LNCaP clone FGC (cell line): ENCODE measurements around the gene FLT3LG.

Experiments used
- DNase-seq: peaks from one replicate; pipeline ENCODE4 v3.0.0-alpha.2; 2011; ENCODE audit warnings: low read depth
- H3K4me3 ChIP-seq: 2 replicates; pipeline ENCODE4 v1.5.1; 2011; ENCODE audit warnings: mild to moderate bottlenecking, low read depth, low read length, control low read depth
- CTCF ChIP-seq: IDR thresholded peaks from 2 replicates; pipeline ENCODE4 v1.5.1; 2012; ENCODE audit warnings: mild to moderate bottlenecking; ENCODE audit not compliant: control insufficient read depth, insufficient read depth; ENCODE audit errors: extremely low read depth

The FLT3LG gene

GRCh38 chr19:49486232-49486631 lies 12.2 kb downstream of the FLT3LG start:
- no peak overlapping the region for H3K4me3 ChIP-seq
- no peak for TF ChIP-seq CTCF
- no peak for DNase-seq

GRCh38 chr19:49486710-49487276 lies 12.8 kb downstream of the FLT3LG start:
- TF ChIP-seq CTCF: no peak
- no peak for DNase-seq
- H3K4me3 ChIP-seq: peak overlapping the region; percentile 40

- DNase-seq: peak; percentile 97
- no peak for TF ChIP-seq CTCF
- H3K4me3 ChIP-seq: peak within 1 kb of the TSS; percentile 71
Measured at GRCh38 chr19:49487277-49488045, 13.4 kb downstream of the FLT3LG start, which contains the start of gene RPL13A. Gene RPL13A (plus strand): TSS chr19:49487608. CDS start chr19:49487630, 22 bp downstream.

- no peak for TF ChIP-seq CTCF
- DNase-seq: no peak
- H3K4me3 ChIP-seq: peak overlapping the region; percentile 71
Measured at GRCh38 chr19:49488046-49488862, 14.2 kb downstream of the FLT3LG start.

- H3K4me3 ChIP-seq: peak overlapping the region; percentile 71
- TF ChIP-seq CTCF: no peak
- no peak for DNase-seq
Measured at GRCh38 chr19:49488863-49489537, 15.0 kb downstream of the FLT3LG start.

- no peak for DNase-seq
- H3K4me3 ChIP-seq: peak overlapping the region; percentile 71
- peak; percentile 49 for TF ChIP-seq CTCF
Measured at GRCh38 chr19:49489601-49490167, 15.7 kb downstream of the FLT3LG start.
